Stimulated activated memory B cell treated with anti-CD40 and anti-IgM and Interleukin-4, amounts not matched to agents 10 μg/mL and 1 μg/mL and 100 μg/mL, for 72 hours (primary cell): ENCODE measurements around the gene STAT3.
"Not testable (repeated sequence)": the region's sequence is repeated elsewhere in the genome, so short reads cannot be mapped to it uniquely, and the experiment has no call there.

Experiments
- ATAC-seq: fragments of 150-1000 bp; cut with Tn5 transposase; 2 replicates; pipeline ENCODE4 v1.10.0; 2021
- H3K27ac Mint-ChIP-seq: one replicate; pipeline ENCODE4 v1.8.0; 2022; ENCODE audit warnings: mild to moderate bottlenecking, mixed read lengths
- H3K27me3 Mint-ChIP-seq: one replicate; pipeline ENCODE4 v1.8.0; 2022; ENCODE audit warnings: mixed read lengths
- H3K36me3 Mint-ChIP-seq: one replicate; pipeline ENCODE4 v1.8.0; 2022; ENCODE audit warnings: mixed read lengths
- H3K4me1 Mint-ChIP-seq: one replicate; pipeline ENCODE4 v1.8.0; 2022; ENCODE audit warnings: mixed read lengths
- H3K4me3 Mint-ChIP-seq: one replicate; pipeline ENCODE4 v1.8.0; 2022; ENCODE audit warnings: mild to moderate bottlenecking, moderate library complexity, mixed read lengths
- H3K9me3 Mint-ChIP-seq: one replicate; pipeline ENCODE4 v1.8.0; 2022; ENCODE audit warnings: mixed read lengths

Gene STAT3

DNA sequence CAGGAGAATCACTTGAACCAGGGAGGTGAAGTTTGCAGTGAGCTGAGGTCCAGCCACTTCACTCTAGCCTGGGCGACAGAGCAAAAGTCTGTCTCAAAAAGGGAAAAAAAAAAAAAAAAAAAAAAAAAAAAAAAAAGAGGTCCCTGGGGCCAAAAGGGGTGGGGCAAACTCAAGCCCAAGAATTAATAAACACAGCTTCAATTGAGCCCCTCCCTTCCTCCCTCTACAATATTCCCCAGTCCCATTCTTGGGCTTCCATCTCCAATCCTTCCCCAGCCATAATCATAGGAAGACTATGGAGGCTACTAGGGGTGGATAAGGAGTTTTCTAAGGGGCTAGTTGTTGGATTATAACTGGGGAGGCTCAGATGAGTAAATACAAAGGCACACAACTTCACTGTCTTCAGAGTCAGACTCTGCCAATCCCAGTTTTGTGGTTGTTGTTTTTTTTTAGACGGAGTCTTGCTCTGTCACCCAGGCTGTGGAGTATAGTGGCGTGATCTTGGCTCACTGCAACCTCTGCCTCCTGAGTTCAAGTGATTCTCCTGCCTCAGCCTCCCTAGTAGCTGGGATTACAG is 25.3 kb upstream of the STAT3 start:
- Mint-ChIP-seq H3K36me3 (no peaks in the 10 kb centered on the region), H3K4me3 (no peak overlapping the region), H3K4me1 (peaks cover 23% of the 10 kb centered on the region), H3K27ac (no peak overlapping the region), H3K27me3 (peaks cover 8% of the 10 kb centered on the region), H3K9me3 (no peaks in the 10 kb centered on the region)
- no peak for ATAC-seq

GRCh38 chr17:42411905-42412679 is 23.9 kb upstream of the STAT3 start:
- Mint-ChIP-seq H3K36me3 (no peaks in the 10 kb centered on the region), H3K27me3 (peaks cover 8% of the 10 kb centered on the region)

DNA sequence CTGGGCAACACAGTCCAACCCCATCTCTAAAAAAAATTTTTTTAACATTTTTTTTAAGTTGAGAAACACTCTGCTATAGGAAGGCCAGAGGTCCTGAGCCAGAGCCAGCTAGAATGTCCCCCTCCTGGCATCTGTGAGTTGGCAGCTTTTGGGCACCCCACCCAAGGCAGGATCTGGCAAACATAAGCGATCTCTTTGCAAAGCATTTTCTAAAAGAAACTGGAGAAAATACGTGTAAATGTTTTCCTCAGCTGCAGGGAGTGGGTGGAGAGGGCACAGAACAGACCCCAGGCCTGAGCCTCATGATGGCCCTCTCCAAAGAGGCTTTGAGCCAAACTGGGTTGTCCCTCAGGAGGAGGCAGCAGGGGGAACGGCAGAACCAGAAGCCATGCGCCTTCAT is 23.1 kb upstream of the STAT3 start:
- ATAC-seq: no peak
- peaks cover 6% of the 10 kb centered on the region for H3K27me3 Mint-ChIP-seq
- H3K9me3 Mint-ChIP-seq: no peaks in the 10 kb centered on the region
- H3K4me1 Mint-ChIP-seq: peaks cover 27% of the 10 kb centered on the region
- no peak overlapping the region for H3K27ac Mint-ChIP-seq
- no peak overlapping the region for H3K4me3 Mint-ChIP-seq
- no peaks in the 10 kb centered on the region for H3K36me3 Mint-ChIP-seq

More at GRCh38 chr17:42411905-42412679, 23.9 kb upstream of the STAT3 start:
- Mint-ChIP-seq H3K4me3 (no peak overlapping the region), H3K9me3 (no peaks in the 10 kb centered on the region), H3K27ac (no peak overlapping the region), H3K4me1 (peaks cover 29% of the 10 kb centered on the region)
- ATAC-seq: no peak

DNA sequence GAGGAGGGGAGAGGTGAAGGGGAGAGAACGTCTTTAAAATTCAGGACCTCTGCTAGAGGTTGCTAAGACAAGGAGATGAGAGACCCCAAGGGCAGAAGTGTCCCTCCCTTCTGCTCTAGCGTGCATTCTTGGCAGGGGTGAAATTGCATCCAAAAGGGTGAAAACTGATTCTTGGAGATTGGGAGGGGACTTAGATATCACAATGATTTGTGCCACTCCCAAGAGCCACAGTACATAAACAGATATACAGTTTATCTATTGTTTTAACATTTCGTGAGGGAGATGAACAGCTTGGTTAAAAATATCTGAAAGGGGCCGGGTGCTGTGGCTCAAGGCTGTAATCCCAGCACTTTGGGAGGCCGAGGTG is 22.1 kb upstream of the STAT3 start:
- H3K4me3 Mint-ChIP-seq: no peak overlapping the region
- no peak overlapping the region for H3K27ac Mint-ChIP-seq

DNA sequence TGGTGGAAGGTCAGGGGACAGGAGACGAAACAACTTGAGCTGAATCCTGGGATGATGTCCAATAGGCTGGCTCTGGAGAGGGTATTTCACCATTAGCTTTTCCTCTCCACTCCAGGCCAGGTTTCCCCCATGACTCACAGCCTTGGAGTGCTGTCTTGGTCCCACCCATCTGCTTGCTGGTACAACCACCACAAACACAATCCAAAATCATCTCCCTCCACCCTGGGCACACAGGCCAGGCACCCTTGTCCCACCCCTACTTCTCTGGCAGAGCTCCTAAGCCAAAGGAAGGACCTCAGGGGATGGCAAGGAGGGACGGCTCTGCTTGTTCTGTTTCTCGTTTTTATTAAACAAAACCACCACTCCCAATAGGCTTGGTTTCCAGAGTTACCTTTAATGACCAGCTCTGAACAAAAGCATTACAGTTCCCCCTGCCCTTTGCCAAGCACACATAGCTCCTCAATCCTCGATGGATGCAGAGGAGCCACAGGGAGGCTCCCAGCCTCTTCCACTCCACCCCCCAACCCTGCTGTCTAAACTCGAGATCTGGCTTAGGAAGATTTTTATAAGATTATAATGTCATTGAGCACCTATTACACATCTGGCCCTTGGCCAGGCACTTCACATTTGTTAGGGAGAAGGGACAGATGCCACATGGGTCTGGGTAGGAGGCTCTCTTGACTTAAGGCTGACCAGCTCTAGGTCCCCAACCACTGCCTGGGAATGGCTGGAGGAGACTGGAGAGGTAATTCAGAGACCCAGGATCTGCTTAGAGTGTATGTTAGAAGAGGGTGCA is 21.5 kb upstream of the STAT3 start:
- H3K9me3 Mint-ChIP-seq: no peaks in the 10 kb centered on the region
- no peaks in the 10 kb centered on the region for H3K27me3 Mint-ChIP-seq
- no peaks in the 10 kb centered on the region for H3K36me3 Mint-ChIP-seq
- no peak overlapping the region for H3K27ac Mint-ChIP-seq
- ATAC-seq: no peak
- peaks cover 19% of the 10 kb centered on the region for H3K4me1 Mint-ChIP-seq
- H3K4me3 Mint-ChIP-seq: no peak overlapping the region

More for the DNA sequence above, 22.1 kb upstream of the STAT3 start:
- no peaks in the 10 kb centered on the region for H3K27me3 Mint-ChIP-seq
- peaks cover 25% of the 10 kb centered on the region for H3K4me1 Mint-ChIP-seq
- ATAC-seq: no peak
- H3K36me3 Mint-ChIP-seq: no peaks in the 10 kb centered on the region
- H3K9me3 Mint-ChIP-seq: no peaks in the 10 kb centered on the region

DNA sequence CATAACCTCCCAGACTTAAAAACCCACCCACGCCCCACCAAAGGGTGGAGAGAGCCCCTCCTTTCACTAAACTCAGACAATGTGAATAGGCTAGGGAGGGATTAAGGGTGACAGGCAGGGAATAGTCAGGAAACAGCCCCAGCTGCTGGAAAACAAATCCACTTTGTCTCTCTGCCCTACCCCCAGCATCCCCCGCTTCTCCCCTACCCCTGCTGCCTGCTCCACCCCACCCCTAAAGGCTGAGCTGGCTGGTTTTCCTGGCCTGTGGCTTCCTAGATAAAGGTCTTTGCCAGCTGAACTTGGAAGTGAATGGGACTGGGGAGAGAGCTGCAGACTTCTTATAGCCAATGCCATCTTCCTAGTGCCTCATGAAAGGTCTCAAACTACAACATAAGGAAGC is 19.8 kb upstream of the STAT3 start:
- ATAC-seq: no peak
- H3K9me3 Mint-ChIP-seq: no peaks in the 10 kb centered on the region
- no peak overlapping the region for H3K27ac Mint-ChIP-seq
- no peaks in the 10 kb centered on the region for H3K36me3 Mint-ChIP-seq
- H3K4me3 Mint-ChIP-seq: no peak overlapping the region
- no peaks in the 10 kb centered on the region for H3K27me3 Mint-ChIP-seq
- peaks cover 20% of the 10 kb centered on the region for H3K4me1 Mint-ChIP-seq

- ATAC-seq: peak; percentile 88
- H3K9me3 Mint-ChIP-seq: no peaks in the 10 kb centered on the region
- H3K4me1 Mint-ChIP-seq: peaks cover 20% of the 10 kb centered on the region
- no peak overlapping the region for H3K27ac Mint-ChIP-seq
- no peak overlapping the region for H3K4me3 Mint-ChIP-seq
- no peaks in the 10 kb centered on the region for H3K27me3 Mint-ChIP-seq
- H3K36me3 Mint-ChIP-seq: no peaks in the 10 kb centered on the region
Observed at GRCh38 chr17:42407289-42407836, 19.1 kb upstream of the STAT3 start.

- no peak overlapping the region for H3K27ac Mint-ChIP-seq
- H3K9me3 Mint-ChIP-seq: no peaks in the 10 kb centered on the region
- no peak overlapping the region for H3K4me3 Mint-ChIP-seq
- H3K4me1 Mint-ChIP-seq: peaks cover 20% of the 10 kb centered on the region
- no peaks in the 10 kb centered on the region for H3K27me3 Mint-ChIP-seq
- H3K36me3 Mint-ChIP-seq: no peaks in the 10 kb centered on the region
- ATAC-seq: no peak
Observed at GRCh38 chr17:42406615-42407288, 18.5 kb upstream of the STAT3 start.

- H3K9me3 Mint-ChIP-seq: no peaks in the 10 kb centered on the region
- no peaks in the 10 kb centered on the region for H3K27me3 Mint-ChIP-seq
- no peaks in the 10 kb centered on the region for H3K36me3 Mint-ChIP-seq
- H3K4me1 Mint-ChIP-seq: peaks cover 20% of the 10 kb centered on the region
- H3K27ac Mint-ChIP-seq: no peak overlapping the region
- no peak overlapping the region for H3K4me3 Mint-ChIP-seq
- peak; percentile 76 for ATAC-seq
Observed at GRCh38 chr17:42405963-42406495, 17.8 kb upstream of the STAT3 start.

DNA sequence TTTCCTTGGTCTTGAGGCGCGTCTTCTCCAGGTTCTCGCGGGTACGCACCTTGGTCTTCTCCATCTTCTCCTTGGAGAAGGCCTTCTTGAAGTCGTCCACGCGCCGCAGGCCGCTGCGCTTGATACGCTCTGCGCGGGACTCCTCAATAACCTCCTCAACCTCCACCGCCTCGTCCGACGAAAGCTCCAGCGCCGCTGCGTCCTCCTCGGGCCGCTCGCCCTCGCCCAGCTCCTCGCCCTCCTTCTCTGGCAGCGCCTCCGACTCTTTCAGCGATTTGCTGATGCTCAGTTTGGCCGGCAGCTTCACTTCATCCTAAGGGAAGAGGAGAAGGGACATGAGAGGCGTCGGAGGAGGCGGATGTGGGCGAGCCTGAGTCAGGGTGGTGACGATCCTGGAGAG is 16.8 kb upstream of the STAT3 start:
- ATAC-seq: no peak

GRCh38 chr17:42404326-42405055 is 16.2 kb upstream of the STAT3 start:
- no peaks in the 10 kb centered on the region for H3K36me3 Mint-ChIP-seq
- no peaks in the 10 kb centered on the region for H3K27me3 Mint-ChIP-seq
- no peak overlapping the region for H3K27ac Mint-ChIP-seq
- H3K9me3 Mint-ChIP-seq: no peaks in the 10 kb centered on the region
- ATAC-seq: no peak
- peaks cover 20% of the 10 kb centered on the region for H3K4me1 Mint-ChIP-seq
- no peak overlapping the region for H3K4me3 Mint-ChIP-seq

More for the DNA sequence above, 16.8 kb upstream of the STAT3 start:
- H3K36me3 Mint-ChIP-seq: no peaks in the 10 kb centered on the region
- peaks cover 20% of the 10 kb centered on the region for H3K4me1 Mint-ChIP-seq
- H3K4me3 Mint-ChIP-seq: no peak overlapping the region
- H3K9me3 Mint-ChIP-seq: no peaks in the 10 kb centered on the region
- no peak overlapping the region for H3K27ac Mint-ChIP-seq
- H3K27me3 Mint-ChIP-seq: no peaks in the 10 kb centered on the region

GRCh38 chr17:42403150-42403549 is 14.9 kb upstream of the STAT3 start:
- Mint-ChIP-seq H3K36me3 (no peaks in the 10 kb centered on the region), H3K27ac (no peak overlapping the region), H3K27me3 (no peaks in the 10 kb centered on the region), H3K4me1 (peaks cover 20% of the 10 kb centered on the region), H3K4me3 (no peak overlapping the region), H3K9me3 (no peaks in the 10 kb centered on the region)
- ATAC-seq: peak; percentile 65

DNA sequence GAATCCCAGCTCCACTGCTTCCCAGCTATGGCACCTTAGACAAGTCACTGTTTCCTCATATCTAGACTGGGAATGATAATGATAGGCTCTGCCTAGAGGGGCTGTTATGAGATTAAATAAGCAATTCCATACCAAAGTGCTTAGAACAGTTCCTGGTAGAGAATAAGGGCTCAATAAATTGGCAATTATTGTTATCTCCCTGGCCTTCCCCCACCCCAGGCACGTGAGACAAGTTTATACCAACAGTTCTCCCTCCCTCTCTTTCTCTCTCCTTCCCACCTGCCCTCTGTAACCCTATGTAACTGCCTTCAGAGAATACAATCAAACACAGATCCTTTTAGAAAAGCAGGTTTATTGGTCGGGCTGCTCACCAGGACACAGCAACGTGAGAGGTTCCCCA is 13.9 kb upstream of the STAT3 start:
- Mint-ChIP-seq H3K36me3 (no peaks in the 10 kb centered on the region), H3K27ac (no peak overlapping the region), H3K27me3 (no peaks in the 10 kb centered on the region), H3K9me3 (no peaks in the 10 kb centered on the region), H3K4me1 (peaks cover 14% of the 10 kb centered on the region), H3K4me3 (no peak overlapping the region)
- ATAC-seq: no peak

- peaks cover 10% of the 10 kb centered on the region for H3K4me1 Mint-ChIP-seq
- H3K9me3 Mint-ChIP-seq, H3K4me3 Mint-ChIP-seq, H3K36me3 Mint-ChIP-seq, ATAC-seq, H3K27me3 Mint-ChIP-seq, H3K27ac Mint-ChIP-seq: not testable (repeated sequence)
Observed at GRCh38 chr17:42400844-42401375, 12.7 kb upstream of the STAT3 start.
